HG02870 (cell line): ENCODE results near the gene CAP2.

ENCODE experiments used
- ATAC-seq: cut with Tn5 transposase; IDR thresholded peaks from one replicate; pipeline ENCODE4 v1.9.1; 2021; ENCODE audit warnings: mild to moderate bottlenecking, moderate library complexity; ENCODE audit not compliant: unreplicated experiment

The CAP2 gene

DNA sequence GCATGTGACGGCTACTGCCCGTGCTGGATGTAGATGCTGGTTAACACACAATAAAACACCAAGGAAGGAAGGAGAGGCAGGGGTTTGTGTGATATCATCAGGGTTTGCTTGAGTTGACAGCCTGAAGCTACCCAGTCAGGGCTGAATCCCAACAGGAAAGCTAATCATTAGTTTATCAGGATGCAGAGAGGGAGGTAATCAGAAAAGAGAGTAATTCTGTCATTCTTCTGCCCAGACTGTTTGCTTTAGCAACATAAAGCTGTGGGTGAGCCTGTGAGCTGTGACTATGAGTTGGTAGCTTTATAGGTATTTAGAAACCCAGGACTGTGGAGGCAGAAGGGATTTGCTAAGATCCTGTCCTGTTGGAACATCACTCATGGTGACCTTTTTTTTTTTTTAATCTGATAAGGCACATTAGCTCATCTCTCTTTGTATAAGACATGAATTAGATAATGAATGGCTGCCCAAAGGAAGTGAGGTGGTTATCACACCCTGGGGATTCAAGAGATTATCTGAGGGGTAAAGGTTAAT is 79.3 kb downstream of the CAP2 start:
- no peak for ATAC-seq

DNA sequence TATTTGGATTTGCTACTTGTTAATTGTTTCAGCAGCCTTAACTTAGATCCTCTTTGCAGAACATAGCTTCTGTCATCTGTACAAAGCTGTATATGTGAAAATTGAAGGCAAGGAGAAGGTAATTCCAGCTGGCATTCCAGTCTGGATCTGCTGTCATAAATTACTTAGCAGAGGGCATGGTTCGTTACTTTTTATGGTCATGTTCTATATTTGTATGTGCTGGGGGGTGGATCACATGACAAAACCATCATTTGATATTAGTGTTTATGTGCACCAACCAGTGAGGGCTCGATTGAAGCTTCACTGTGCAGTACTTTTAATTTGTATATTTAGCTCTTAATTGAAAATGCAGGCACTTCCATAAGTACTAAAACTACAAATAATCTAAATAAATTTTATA is 80.2 kb downstream of the CAP2 start:
- ATAC-seq = no peak

DNA sequence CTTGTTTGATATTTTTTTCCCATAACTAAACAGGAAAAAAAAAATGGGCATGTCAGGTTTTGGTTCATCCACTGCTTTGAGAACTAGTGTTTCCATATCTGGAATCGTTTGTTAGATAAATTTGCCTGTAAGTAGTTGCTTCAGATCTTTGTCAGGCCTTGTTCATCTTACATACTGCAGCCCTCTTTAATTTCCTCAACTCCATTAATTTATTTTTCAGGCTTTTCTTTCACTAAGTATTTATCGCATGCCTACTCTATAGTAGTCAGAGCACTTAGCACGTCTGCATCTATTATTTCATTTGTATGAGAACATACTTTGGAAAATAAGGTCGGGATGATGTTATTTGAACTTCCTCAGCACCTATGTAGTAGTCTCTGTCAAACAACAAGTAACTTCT is 80.9 kb downstream of the CAP2 start:
- ATAC-seq = no peak

DNA sequence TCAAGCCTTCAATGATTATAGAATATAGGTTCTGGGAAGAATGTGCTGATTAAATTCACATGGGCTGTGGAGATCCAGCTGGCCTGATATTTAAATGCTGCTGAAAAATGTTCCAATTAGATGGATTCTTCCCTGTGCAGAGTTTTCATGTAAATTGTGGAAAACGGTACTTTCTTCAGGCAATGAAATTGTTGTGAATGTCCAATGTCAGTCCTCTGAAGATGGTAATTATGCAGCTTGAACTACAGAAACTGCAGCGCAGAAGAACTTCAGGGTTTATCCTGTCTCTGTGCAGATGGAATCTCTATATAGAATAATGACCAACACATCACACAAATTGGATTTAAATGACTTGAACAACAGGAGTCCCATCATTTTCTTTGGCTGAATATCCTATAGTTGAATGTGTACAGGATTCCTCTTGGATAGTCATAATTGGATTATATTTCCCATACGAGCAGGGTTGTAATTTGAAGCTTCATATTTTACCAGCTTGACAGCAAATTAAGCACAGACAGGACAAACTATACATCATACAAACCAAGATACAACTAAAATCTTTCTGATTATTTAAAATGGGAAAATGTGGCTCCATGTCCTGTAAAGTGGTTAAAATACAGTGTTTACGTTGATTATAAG is 82.3 kb downstream of the CAP2 start:
- no peak for ATAC-seq

DNA sequence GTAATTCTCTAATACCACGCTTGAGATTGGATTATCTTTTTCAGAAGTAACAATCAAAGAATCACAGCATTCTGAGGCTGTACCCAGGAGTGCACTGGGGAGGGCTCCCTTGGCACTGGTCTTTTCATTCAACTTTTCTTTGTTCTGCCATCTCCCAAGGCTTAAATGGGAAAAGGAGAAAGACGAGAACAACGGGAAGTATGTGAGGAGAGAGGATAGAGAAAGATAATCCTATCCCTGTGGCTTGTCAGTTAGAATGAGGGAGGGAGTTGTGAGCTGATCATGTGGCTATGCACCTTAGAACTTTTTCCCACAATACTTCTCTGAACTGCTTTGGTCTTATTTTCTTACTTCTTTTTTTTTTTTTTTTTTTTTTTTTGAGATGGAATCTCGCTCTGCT is 83.1 kb downstream of the CAP2 start:
- no peak for ATAC-seq

DNA sequence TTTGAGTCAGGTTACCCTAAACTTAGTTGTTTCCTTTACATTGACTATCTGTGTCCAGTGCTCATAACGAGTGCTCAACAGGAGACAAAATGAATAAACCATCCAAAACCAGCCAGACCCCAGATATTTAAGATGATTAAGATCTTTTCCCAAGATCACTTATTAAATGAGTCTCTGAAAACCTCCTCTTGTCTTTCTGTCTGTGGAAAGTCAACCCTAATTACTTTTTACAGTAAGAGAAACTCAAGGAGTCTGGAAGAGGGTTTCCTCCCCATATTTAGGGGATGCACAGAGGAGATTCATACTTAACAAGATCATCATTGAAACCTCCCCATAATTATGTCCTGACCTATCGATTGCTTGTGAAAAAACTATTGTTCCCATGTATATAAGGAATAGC is 84.0 kb downstream of the CAP2 start:
- ATAC-seq = no peak

DNA sequence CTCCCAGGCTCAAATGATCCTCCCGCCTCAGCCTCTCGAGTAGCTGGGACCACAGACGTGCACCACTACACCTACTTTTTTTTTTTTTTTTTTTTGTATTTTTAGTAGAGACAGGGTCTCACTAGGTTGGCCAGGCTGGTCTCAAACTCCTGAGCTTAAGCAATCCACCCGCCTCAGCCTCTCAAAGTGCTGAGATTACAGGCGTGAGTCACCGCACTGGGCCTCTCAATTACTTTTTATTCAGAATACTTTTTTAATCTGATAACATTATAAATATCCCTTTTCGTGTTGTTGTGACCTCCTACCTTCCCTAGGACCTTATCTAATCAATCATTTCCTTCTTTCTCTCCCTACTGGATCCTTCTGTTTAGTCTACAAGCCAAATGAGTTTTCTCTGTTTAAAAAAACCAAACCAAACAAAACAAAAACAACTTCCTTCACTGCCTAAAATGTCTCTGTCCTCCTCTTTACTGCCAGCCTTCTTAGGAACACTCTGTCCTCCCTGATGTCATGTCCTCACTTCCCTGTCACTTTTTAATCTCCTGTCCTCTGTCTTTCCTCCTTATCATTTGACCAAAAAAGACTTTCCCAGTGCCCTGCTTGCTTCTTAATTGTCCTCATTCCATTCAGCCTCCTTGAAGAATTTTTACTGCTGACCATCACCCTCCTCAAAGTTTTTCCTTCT is 85.0 kb downstream of the CAP2 start:
- no peak for ATAC-seq

DNA sequence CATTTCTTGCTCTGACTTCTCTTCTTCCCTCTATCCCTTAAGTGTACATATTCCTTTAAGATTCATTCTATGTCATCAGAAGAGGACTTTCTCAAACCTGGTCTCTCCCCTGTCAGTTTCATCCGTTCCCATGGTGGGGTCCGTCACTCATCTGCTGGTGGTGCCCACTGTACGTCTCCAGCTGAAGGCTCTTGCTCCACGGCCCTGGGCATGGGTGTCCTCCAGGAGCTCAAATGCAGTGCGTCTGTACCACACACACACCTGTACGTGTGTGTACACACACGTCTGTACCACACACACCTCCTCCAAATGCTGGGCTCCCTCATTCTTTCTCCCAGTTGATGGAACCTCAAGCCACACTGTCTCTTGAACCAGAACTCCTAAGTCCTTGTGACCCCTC is 85.6 kb downstream of the CAP2 start:
- ATAC-seq = no peak

DNA sequence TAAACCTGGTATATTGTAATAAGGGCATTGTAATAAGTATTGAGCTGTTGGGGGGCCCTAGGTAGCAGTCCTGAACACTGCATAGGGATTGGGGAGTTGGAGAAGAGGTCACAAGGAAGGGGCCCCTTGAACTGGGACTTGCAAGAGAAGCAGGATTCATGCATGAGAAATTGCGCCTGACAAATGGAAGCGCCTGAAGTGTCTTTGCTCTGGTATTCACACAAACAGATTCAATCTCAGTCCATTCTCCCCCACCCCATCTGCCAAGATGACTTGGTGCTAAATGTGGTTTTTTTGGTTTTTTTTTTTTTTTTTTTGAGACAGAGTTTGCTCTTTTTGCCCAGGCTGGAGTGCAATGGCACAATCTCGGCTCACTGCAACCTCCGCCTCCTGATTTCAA is 87.1 kb downstream of the CAP2 start:
- no peak for ATAC-seq

DNA sequence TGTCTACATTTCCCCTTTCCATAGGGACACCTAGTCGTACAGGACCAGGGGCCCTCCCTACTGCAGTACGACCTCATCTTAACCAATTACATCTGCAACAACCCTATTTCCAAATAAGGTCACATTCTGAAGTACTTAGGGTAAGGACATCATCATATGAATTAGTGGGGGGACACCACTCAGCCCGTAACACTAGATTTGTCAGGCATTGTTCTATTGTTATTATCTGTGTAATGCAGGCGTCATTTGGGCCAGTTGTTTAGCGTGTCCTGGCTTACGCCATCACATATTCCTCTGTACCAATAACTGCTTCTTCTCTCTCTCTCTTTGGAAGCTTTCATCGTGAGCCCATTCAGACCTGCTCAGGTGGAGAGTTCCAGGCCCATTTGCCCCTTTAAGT is 89.3 kb downstream of the CAP2 start:
- no peak for ATAC-seq

DNA sequence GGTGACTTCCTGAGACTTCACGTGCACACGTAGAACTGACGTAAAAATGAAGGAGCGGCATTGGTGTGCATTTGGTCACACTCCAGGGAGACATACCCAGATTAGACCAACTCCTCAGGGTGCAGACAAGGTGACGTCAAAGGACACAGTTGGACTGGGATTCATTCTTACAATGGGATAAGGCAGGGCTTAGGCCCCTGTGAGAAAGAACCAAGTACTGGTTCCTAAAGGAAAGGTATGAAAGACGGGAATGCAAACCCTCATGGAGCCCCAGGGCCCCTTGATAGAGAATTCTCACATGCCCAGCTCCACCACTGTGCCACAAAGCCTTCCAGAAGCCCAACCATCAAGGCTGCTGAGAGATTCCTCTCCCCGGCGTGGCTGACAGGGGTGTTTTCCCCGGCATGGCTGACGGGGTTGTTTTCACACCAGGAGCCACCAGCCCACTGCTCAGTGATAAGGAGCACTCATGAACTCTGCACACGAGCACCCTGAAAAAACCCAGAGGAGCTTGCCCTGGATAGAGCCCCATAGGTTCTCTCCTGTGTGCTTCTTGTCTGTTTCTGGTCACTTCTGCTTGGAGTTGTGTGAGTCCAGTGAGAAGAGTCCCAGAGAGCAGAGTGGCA is 90.1 kb downstream of the CAP2 start:
- no peak for ATAC-seq

DNA sequence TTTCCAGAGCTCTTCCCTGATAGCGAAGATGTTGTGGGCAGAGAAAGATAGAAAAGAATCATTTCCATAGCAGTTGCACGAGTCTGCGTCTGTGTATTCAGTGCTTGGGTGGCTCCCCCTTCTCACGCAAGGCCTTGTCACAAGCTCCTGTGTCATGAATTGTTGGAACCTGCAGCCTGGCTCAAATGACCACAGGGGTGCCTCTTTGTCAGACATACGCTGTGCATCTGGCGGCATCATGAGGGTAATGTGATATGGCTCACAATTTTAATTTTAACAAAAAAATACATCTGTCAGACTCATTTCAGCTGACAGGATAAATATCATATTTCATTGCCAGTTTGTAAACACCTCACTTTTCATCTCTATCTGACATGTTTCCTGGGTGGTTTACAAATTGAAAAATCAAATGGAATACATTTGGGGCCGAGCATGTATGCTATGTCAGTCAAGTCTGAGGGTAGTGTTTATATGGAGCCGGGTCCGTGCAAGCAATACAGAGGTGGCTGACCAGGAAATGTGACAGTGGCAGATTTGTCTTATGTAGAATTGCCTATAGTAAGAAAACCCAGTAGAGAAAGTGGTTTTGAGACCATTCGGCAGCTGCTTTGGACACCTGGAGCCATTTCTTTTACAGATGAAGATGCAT is 90.9 kb downstream of the CAP2 start:
- no peak for ATAC-seq

DNA sequence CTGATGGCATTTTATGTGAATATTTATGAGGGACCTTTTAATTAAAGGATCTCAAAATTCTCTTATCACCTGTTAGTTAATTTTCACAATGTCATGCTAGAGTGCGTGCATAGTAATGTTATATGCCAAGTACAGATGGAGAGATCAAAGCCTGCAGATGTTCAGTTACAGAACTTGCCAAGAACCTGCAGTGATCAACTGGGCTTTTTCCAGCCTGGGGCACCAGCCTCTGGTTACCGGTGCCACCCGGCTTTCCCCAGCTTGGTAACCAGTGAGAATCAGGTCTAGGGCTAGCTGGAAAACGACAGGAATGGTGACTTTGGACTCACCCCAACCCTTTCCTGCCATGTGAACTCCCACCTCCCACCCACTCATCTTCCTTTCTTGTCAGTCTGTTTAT is 91.8 kb downstream of the CAP2 start:
- ATAC-seq = no peak

DNA sequence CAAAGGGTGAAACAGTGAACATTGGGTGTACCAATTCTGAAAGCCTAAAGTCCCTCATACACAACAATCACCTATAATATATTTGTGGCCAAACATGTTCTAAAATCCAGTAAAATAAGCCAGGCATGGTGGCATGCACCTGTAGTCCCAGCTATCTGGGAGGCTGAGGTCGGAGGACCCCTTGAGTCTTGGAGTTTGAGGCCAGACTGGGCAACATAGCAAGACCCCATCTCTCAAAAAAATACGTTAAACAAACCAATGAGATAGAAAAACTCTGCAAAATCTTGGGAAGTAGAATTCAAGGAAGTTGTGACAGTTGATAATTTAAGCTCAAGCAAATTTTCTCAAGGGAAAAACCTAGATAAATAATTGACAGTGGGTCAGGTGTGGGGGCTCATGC is 92.6 kb downstream of the CAP2 start:
- no peak for ATAC-seq

DNA sequence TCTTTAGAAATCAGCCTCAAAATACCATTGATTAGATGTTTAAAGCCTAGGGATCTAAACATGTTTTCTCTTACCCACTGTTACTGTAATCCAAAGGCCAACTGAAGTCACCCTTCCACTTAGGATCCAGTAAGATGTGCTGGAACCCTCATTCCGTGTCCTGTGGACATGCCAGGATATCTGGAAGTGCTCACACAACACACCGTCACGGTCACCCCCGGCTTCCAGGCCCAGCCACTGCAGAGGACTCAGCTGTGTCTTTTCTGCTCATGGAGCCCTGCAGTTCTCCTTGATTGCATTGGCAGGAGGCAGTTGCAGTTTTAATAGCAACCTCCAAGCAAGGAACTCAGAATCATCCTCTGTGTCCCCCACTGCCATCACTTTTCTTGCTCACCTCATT is 93.3 kb downstream of the CAP2 start:
- no peak for ATAC-seq

DNA sequence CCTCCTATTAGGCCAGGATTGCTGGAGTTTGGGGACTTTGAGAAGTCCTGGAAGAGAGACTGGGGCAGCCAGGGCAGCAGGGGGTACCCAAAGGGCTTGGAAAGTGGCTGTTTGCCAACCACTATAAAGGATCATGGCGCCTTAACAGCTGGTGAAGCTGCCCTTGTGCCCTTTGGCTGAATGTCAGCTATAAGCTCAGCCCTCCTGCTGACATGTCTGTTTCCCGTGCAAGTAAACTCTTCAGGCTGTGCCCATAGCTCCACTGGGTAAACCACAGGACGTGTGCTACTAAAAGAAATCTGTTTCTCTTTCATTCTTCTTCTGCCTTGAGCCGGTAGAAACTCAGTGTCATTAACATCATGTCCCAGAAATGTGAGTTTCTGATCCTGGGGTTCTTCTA is 97.3 kb downstream of the CAP2 start:
- no peak for ATAC-seq

DNA sequence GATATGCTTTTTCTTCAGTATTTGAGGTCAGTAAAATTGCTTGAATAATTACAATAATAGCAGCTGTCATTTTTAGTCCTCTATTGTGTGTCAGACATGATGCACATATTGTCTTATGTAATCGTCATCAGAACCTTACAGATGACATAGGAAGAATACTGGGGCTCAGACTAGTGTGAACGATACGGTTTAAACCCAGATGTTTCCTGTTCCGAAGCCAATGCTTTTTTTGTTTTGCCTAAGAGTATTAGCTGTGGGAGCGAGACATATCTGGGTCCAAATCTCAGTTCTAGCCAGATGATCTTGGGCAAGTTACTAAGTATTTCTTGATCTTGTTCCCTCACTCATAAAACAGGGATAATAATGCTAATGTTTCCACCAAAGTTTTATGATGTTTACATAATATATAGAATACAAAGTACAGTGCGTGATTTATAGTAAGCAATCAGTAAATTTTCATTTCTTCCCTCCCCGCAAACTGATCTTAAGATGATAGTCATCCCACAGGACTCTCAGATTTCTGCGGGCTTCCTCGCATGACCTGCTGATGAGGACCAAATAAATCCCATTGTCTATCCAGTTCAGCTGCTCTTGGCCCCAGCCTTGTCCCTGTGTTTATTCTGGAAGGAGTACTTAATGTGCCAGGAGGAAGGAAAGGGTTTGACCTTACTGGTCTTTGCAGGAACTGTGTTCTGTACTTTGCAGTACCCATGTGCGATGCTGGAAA is 98.2 kb downstream of the CAP2 start:
- ATAC-seq = no peak

DNA sequence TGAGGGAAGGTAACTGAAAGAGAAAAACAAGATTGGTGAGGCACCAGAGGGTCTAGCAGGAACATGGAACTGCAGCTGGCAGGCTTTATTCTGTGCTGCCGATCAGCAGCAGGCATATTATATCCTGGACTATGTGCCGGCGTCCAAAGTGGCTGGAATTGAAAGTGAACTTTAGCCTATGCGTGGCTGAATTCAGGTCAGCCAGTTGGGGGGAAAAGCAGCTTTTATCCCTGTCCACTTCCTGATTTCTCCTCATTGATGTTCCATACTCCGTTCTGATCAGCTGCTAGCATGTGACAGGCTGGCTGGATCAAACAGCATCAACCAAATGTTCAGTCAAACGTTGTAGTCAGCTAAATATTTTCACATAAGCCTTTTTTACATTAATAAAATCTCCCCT is 99.0 kb downstream of the CAP2 start:
- ATAC-seq = no peak

DNA sequence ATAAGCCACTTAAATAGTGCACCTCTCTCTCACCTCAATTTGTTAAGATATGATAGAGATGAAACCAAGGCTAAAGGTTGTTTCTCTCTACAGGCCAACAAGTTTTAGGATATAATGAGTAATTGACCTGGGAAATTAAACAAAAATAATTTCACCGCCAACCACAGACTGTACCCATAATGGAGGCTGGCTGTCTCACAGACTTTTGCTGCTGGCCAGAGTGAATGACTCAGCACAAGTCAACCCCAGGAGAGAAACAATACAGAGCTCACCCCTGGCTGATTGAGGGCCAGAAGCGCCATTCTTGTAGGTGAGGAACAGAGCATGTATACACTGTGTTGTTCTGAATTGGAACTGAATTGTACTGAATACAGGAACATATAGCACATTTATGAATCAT is 99.9 kb downstream of the CAP2 start:
- ATAC-seq = no peak

DNA sequence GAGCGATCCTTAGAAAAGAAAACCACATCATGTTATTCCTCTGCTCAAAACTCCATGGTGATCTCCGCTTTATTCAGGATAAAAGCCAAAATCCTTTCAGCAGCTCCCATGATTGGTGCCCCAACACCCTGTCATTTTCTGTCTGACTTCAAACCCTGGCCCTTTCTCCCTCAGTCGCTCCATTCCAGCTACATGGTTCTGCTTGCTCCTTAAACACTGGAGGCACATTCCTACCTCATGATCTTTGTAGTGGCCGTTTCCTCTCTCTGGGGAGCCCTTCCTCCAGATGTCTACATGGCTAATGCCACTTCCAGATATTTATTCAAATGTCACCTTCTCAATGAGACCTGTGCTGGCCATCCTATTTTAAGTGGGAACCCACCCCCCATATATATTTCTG is 100.8 kb downstream of the CAP2 start:
- no peak for ATAC-seq

DNA sequence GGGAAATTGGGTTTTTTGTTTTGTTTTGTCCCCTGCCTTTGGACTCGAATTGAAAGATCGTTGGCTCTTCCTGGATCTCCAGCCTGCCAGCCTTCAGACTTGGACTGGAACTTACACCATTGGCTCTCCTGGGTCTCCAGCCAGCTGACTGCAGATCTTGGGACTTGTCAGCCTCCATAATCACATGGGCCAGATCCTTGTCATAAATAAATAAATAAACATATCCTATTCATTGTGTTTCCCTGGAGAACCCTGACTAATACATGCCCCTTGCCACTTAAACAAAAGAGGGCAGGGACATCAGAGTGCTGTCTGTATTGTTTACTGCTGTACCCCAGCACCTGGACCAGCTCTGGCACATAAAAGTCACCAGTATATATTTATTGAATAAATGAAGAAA is 101.5 kb downstream of the CAP2 start:
- ATAC-seq = no peak
